Activated naive CD4-positive, alpha-beta T cell (primary cell): Measurements from ENCODE around the gene TMEM69.
"Not testable (repeated sequence)": the region's sequence is repeated elsewhere in the genome, so short reads cannot be mapped to it uniquely, and the experiment has no call there.

Source experiments
- DNase-seq, 4 experiments: peaks; one replicate each; lab custom pipeline; 2025; lab: John Stamatoyannopoulos, UW

The TMEM69 gene, protein sequence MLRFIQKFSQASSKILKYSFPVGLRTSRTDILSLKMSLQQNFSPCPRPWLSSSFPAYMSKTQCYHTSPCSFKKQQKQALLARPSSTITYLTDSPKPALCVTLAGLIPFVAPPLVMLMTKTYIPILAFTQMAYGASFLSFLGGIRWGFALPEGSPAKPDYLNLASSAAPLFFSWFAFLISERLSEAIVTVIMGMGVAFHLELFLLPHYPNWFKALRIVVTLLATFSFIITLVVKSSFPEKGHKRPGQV

DNA sequence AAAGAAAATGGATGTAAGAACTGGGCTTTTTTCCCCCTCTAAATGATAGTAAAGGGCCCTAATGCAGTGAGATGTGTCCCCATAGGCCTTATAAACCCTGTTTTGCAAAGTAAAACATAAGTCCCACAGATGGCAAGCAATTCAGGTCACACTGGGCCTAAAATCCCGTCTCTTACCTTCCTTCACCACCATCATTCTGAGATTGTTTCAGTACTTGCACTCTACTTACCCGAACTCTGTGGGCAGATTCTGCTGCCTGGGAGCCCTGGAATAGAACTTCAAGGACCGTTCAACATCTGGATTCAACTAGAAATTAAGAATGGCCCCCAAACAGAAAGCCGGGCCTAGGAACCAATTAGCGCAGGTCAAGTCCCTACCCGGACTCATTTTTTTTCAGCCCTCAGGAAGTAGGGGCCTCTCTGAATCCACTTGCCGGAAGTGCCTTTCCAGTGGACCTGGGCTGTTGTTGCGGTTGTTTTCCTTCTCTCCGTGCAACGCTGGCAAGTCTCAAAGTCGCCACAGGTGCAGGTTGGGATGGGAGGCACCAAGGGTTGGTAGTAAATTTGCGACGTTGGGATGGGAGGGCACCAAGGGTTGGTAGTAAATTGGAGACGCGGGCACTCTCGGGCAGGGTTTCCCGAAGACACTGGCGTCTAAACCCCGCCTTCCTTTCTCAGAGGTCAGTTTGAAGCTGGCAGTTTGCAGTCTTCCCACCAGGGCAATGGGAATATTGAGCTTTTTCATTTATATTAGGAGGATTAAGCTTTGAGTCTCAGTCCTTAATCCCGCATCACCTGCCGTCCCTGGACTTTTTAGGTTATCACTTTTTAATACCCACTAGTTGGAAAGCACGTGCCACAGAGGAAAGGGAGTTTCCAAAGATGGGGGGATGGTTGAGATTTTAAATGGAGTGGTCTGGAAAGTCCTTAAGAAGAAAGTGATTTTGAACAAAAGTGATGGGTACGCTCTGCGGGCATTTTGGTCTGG lies at the start of gene TMEM69:
TSS of gene TMEM69 (plus strand) at position 428 of the 987 bp plus-strand sequence. CDS start 2,888 bp downstream, outside the sequence.
- DNase-seq = peak; percentile 18 to 58 (median 50)

DNA sequence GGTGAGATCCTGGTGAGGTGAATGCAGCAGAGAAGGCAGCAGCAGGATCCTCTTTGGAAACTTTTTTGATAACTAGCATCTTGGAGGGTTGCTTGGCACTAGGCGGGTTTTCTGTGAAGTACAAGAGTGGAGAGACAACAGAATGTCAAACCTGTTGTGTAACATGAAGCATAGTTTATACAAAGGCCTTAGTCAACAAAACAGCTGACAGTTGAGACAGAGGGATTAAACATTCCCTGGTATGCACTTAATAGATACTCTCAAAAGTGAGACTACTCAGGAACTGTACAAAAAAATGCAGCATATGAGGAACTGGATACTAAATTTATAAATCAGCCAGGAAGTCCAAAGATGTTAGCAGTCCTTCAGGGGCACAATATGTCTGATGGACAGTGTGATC lies 47.7 kb upstream of the TMEM69 start:
- no peak for DNase-seq

DNA sequence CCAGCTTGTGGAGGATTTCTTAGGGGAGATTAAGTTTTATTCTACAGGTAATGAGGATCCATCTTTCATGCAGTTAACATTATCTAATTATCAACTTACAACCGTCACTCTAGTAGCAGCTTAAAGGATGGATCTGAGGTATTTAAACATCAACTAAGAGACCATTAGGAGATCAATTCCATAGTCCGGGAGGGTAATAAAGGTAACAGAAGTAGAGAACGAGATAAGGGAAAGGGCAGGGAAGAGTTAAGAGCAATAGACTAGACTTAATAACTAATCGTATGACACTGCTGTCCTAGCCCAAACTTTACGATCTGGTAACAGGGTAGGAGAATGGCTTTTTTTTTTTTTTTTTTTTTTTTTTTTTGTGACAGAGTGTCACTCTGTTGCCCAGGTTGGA lies 44.7 kb upstream of the TMEM69 start:
- no peak for DNase-seq

DNA sequence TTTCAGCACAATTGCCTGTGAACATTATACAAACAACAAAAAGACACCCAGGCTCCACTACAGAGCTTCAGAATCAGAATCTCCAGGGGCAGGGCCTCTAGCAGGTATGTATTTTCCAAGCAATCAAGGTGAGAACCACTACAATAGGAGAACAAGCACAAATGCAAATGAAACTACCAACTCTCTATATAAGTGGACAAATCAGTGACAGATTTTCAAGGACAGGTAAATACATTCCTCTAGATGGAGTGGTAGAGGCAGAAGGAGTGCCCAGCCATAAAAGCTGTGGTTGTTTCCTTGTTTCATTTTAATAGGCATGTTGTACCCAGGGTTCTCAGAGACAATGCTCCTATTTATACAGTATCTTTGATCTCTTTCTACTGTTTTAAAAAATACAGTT lies 44.0 kb upstream of the TMEM69 start:
- no peak for DNase-seq

DNA sequence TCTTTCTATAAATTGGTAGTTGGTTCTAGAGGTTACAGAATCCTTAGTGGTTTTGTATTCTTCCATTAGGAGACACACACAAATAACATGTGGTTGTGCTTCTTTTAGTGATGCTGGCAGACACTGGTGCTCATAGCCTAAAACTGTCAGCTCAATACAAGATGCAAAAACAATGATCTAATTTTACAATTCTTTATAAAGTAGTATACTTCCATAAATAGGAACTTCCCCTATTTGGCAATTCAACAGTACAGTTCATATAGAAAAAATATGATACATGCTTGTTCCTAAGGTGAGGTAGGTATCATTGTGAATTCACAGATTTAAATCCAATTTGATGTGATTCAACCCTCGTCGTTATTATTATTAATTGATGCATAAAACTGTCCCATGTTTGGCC lies 43.3 kb upstream of the TMEM69 start:
- no peak for DNase-seq

DNA sequence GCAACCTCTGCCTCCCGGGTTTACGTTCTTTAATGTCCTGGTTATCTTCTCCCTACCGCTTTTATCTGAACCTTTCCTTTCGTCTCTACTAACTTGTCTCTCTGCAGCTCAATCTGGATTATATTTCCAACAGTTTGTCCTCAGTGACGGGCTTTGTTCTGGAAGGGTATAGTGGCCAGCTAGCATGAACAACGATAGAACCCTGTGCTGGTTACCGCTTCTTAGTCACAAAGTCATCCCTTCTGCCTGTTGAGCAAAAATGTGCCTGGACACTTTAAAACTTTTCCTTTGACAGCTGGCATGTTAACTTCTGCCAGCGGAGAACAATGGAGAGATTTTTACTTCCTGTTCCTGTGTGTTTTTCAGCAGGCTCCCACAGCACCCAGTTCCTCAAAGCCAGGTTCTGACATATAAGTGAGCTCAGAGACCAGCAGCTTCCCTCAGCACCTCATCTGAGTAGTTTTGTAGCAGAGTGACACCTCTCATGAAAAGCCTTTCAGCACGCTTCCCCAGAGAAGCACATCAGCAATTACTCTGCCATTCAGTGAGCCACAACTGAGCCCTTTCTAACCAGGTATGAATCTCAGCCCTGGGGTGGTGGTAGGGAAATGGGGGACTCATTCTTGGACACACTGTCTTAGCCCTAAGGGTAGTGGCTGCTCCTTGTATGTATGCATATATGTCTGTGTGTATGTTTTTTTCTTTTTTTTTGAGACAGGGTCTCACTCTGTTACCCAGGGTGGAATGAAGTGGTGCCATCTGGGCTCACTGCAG lies 40.5 kb upstream of the TMEM69 start:
- no peak for DNase-seq

DNA sequence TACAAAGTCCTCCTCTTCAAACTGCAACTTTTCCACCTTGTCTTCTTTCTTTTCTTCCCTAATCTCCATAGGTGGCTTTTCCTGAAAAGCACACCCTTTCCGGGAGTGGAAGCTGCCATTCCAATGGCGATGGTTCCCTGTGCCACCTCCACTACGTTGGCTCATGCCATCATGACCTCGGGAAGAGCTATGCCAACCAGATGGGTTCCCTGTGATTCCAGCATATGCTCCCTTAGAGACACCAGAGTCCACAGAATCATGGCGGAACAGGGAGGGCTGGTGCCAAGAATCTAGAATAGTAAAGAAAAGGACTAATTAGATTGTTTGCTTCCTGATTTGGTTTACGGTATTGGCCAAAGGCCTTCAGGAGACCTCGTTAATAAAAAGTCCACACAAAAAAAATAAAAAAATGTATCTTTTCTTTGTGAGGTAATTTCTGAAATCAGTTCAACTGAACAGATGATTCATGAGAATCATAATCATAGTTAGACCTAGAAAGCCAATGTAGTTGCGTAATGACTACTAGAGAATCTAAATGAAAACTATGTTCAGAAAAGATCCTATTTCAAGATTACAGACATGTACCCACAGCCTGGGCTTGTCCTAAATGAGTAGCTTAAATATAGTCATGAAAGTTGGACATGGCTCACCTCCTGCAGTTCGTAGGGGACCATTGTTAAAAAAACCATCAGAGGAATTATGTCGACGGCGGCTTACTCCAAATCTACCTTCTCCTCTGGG lies 33.3 kb upstream of the TMEM69 start:
- DNase-seq = no peak

DNA sequence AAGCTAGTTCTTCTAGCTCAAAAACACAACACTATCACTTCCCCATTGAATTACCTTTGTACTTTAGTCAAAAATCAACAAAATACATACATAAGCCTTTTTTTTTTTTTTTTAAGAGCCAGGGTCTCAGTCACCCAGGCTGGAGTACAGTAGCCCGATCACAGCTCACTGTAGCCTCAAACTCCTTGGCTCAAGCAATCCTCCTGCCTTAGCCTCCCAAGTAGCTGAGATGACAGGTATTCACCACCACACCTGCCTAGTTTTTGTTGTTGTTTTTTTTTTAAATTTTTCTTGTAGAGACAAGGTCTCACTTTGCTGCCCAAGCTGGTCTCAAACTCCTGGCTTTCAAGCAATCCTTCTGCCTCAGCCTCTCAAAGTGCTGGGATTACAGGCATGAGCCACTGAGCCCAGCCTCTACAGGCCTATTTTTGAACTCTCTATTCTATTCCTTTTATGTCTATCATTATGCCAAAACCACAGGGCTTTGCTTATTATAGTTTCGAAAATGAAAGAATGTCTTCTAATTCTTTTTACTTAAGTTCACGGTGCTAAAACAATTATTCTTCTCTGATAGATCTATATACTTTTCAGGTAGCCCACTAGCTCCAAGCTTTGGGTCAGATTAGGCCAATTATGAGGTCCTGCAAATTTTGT lies 31.3 kb upstream of the TMEM69 start:
- no peak for DNase-seq

DNA sequence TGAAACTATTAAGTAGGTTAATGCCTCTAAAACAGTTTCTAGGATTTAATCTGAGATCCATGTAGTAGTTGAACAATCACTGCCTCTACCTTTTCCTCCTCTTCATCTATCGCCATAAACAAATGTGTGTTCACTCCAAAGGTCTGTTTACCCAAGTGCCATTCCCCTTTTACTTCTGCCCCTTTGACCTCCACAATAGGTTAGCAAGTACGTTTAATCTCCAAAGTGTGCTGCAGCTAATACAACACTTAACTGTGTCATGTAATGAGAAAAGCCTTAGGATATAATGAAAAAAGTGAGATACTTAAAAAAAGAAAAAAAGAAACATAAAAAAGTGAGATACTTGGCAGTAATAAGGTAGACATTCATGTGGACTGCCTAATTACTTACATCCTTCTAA lies 29.8 kb upstream of the TMEM69 start:
- DNase-seq = no peak

DNA sequence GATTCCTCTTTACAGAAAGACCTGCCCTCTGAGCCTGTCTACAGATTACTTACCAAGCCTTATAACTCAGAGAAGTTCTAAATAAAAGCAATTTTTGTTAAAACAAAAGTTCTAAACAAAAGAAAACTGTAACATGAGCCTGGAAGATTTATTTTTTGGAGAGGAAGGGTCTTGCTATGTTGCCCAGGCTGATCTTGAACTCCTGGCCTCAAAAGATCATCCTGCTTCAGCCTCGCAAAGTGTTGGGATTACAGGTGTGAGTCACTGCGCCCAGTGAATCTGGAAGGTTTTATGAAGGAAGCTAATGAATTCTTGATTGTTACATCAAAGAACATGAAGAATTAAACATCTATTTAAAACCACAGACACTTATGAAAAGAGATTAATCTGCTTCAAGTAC lies 28.8 kb upstream of the TMEM69 start:
- DNase-seq = no peak

DNA sequence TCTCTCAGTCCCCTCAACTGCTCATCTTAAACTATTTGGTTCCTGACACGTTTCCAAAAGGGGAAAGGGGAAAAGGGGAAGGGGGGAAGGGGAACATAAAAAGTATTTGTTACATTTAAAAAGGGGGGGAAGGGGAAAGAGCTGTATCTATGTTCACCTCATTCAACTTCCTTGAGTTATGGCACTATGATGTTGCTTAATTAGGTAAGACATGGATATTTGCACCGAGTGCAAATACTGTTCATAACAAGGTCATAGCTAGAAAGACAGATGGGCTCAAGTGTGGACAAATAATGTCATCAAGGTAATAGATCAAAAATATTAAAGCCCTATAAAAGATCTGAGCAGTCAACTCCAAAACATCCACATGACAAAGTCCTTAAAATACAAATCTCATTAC lies 27.6 kb upstream of the TMEM69 start:
- DNase-seq = no peak

DNA sequence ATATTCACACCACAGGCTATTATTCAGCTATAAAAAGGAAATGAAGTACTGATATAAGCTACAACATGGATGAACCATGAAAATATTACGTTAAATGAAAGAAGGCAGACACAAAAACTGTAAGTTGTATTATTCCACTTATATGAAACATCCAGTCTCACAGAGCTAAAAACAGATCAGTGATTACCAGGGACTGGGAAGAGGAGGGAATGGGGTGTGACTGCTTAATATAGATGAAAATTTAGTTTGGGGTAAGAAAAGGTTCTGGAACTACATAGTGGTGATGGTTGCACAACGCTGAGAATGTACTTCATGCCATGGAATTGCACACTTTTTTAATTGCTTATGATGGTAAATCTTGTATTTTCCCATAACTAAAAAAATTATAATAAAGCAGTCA lies 21.1 kb upstream of the TMEM69 start:
- no peak for DNase-seq

DNA sequence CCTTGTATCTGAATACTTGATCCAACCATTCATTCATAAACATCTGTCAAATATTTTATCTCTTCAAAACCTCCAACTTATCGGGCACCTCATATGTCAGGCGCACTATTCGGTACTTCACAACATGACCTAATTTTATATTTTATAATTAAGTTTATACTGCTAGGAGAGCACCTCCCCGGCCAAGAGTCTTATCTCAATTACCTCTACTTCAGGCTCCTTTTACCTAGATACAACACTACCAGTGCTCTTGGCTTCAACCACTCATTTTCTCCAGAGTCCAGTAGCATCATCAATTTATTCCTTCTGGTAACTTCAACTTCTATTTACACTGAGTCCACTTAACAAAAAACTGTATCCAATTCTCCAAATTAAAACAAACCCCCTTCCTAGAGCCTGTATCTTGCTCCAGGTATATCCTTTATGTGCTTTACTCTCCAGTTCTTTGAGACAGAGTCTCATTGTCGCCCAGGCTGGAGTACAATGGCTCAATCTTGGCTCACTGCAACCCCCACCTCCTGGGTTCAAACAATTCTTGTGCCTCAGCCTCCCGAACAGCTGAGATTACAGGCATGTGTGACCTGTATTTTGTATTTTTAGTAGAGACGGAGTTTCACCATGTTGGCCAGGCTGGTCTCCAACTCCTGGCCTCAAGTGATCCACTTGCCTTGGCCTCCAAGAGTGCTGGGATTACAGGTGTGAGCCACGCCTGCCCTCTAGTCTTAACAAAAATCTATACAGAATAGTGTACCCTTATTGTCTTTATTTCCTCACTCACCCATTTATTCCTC lies 20.5 kb upstream of the TMEM69 start:
- DNase-seq = no peak

DNA sequence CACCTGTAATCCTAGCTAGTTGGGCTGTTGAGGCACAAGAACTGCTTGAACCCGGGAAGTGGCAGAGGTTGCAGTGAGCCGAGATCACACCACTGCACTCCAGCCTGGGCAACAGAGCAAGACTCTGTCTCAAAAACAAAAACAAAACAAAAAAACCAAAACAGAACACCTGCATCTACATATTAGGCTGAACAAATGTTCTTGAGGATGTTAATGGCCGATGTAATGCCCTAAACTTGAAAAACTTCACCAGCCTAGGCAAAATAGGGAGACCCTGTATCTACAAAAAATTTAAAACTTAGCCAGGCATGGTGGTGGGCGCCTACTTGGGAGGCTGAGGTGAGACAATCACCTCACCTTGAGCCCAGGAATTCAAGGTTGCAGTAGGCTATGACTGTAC lies 19.5 kb upstream of the TMEM69 start:
- DNase-seq = no peak

DNA sequence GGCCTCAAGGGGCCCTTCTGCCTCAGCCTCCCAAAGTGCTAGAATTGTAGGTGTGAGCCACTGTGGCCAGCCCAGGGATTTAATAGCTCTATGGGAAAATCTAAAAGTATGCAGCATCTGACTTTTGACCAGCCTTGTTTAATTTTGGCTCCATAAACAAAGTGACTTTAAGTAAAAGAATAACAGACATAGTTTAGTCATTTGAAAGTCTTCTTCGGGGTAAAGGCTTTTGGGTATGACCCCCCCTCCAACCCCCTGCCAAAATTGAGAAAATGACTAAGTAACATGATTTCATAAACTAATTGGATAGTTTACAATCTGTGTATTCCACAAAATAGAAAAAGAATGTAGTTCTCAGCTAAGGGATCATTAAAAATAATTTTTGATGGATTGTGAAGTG lies 18.6 kb upstream of the TMEM69 start:
- no peak for DNase-seq

DNA sequence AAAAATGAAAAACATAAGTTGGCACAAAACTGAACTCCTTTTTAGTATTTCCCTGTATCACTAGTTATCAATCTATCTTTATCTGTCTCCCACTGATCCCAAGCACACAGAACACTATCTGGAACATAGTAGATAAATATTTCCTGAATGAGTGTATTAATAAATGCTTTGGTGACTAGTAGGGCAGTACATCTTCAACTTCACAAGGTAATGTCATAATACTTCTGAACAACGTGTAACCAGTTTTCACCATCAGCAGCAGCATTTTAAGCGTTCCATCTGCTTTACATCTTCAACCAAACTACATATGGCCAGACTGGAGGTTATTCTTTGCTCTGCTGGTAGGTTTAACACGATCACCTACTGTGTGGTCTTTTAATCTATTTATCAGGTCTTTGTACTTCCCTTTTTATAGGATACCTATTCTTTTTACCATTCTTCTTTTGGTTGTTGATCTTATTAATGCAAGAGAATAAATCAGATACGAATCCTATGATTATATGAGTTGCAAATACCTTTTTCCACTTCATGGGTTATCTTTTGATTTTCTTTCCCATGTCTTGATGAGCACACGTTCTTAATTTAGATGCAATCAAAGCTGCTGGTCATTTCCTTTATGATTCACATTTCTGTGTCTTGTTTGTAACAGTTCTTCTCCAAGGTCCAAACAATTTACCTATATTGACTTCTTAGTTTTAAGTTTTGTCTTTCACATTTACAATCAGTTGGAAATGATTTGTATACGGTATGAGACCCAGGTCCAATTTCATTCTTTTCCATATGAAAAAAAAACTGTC lies 17.9 kb upstream of the TMEM69 start:
- DNase-seq = no peak

DNA sequence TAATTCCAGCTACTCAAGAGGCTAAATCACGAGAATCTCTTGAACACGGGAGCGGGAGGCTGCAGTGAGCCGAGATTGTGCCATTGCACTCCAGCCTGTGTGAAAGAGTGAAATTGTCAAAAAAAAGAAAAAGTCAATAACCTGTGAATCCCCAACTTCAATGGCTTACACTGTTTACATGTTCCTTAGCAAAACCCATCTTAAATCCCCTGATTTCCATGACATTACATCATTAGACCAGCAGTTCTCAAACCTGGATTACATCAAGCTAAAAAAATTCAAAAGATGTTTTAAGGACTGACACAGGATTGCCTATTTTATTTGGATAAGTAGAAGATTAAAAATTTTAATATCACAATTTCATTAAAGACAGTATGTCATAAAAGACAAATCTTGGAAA lies 14.0 kb upstream of the TMEM69 start:
- no peak for DNase-seq

DNA sequence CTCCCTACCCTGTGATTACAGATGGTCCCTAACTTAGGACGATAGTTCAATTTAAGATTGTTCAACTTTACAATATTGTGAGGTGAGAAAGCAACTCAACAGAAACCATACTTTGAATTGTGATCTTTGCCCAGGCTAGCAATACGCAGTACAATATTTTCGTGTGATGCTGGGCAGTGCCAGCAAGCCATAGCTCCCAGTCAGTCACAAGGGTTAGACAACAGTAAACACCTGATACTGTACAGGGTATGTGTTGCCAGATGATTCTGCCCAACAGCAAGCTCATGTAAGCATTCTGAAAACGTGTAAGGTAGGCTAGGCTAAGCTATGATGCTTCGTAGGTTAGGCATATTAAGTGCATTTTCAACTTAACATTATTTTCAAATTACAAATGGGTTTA lies 13.5 kb upstream of the TMEM69 start:
- no peak for DNase-seq

DNA sequence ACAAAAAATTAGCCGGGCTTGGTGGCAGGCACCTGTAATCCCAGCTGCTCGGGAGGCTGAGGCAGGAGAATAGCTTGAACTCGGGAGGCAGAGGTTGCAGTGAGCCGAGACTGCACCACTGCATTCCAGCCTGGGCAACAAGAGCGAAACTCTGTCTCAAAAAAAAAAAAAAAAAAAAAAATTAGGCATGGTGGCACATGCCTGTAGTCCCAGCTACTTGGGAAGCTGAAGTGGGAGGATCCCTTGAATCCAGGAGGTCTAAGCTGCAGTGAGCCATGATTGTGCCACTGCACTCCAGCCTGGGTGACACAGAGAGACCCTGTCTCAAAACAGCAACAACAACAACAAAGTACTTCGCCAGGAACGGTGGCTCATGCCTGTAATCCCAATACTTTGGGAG lies 11.4 kb upstream of the TMEM69 start:
- not testable (repeated sequence) for DNase-seq
